ENCODE results near the gene SLC14A1.
"Not testable (repeated sequence)": the region's sequence is repeated elsewhere in the genome, so short reads cannot be mapped to it uniquely, and the experiment has no call there.

The SLC14A1 gene

DNA sequence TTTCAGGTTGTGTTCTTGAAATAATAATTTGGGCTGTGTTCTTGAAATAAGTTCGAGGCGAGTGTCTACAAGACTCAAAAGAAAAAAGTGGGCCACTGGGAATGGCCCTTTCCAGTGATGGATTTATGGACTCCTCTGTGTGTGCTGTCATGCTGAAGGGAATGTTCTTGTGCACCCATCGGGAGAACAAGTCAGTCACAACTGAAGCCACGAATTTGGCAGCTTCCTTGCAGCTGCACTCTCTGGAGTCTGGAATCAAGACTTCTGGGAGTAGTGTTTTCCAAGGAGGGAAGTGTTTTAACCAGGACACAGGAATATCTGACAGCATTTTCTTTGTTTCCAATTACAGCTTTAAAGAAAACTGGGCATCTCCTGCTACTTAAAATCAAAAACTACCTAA is 620 bp downstream of the SLC14A1 start:
- DNase-seq: no peak

DNA sequence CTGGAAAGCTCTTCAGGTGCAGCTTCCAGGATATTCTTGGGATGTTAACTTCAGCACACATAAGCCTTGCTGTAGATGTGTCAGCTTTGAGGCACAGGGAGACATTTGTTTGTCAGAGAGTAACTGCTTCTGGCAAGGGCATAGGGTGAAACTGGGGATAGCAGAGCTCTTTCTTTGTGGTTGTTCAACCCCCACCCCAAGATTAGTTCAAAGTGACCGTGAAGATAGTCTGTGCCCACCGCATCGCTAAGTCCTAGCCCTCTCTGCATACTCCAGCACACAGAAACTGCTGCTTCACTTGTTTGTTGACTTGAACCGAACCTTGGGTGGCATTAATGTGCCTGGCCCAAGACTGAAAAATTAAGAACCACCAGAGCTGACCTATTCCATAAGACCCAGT is 1.4 kb downstream of the SLC14A1 start:
- no peak for DNase-seq

DNA sequence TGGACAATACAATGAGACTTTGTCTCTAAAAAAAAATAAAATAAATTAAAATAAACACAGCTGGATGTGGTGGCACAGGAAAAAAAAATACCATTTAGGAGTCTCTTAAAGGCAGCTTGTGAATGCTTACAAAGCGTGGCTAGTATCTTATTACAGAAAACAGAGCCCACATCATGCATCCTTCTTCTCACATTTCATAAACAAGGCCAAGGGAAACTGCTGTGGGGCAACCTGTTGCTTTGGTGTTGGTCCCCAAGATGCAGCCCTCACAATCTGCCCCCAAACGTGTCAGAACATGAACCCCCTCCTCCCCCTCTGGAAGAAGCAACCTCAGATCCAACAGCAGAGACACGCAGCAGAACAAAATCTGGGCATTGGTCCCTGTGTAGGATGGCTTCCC is 2.6 kb downstream of the SLC14A1 start:
- DNase-seq: no peak

DNA sequence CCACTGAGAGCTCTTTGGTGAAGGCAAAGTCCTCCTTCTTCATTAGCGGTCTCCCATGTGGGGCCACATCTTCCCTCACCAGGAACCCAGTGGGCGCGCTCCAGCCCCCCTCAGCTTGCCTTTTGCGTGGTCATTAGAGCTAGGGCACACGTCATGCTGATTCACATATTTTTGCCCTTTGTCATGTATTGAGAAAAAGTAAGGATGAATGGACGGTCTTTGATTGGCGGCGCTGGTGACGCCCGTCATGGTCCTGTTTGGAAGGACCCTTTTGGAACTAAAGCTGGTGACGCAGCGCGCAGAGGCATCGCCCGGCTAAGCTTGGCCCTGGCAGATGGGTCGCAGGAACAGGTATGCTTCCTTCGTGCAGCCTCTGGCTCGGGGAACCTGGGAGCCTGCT is 3.1 kb downstream of the SLC14A1 start:
- no peak for DNase-seq

DNA sequence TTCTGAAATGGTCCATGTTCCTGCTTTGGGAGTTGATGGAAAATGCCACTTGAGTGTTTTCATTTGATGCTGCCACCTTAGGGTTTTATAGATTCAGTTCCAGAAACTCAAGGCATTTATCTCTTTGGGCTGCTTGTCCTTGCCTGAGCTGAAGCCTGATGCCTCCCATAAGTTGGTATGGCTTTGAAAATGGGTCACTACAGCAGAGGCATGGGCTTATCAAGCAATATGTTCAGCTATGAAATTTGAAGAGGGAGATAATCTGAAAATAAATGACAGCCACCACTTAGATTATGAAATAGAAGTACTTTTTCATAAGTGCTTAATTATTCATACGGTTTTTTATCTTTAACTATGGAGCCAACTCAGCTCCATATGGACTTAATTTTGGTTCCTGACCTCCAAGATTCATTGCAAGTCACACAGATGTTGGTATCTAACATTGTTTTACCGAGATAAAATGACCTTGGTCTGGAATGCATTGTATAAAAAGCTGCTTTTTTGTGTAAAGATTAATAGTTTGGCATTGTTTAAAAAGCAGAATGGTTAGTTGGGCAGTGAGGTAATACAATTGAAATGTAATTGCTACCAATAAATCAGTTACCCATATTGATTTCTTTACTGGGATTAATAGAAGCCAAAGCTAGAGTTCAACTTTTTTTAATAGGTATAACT is 4.5 kb downstream of the SLC14A1 start:
- no peak for DNase-seq

DNA sequence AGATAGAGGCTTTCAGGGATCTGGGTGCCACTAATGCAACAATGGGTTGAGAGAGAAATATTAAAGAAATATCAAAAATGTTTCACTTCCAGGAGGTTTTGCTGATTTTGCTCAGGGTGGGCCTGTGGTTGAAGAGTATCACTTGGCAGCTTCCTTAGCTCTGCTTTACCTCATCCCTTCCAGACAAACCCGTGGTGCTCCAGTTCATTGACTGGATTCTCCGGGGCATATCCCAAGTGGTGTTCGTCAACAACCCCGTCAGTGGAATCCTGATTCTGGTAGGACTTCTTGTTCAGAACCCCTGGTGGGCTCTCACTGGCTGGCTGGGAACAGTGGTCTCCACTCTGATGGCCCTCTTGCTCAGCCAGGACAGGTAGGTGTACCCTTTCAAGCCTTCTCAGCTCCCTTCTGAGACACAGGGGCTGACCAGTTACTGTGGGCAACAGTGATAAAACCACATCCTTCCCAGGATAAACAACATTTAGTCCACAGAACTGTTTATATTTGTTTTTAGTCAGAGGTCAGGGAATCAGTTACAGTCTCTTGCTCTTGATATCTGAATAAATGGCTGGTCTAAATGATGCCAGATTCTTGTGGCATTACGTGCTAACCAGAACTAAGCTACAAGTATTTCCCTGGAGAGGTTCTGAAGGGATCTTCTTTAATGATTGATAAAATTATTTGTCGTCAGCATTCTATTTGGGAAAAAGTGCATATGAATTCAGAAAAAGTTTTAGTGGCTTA is 7.0 kb downstream of the SLC14A1 start:
- no peak for DNase-seq

DNA sequence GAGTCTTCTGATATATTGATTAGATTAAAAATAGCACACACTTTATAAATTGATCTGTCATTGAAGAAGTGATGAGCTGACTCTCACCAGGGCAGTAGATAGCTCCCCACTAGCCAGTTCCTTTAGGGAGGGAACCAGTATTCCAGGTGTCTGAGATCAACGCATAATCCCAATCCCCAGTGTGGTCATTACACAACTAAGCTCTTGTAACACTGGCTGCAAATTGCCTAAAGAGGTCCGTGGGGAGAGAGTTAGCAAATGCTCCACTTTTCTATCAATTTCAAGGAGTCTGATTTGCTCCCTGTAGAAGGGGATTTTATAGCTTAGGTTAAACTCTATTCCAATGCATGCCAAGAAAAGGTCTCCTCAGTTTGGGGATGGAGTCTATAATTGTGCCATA is 7.7 kb downstream of the SLC14A1 start:
- no peak for DNase-seq

DNA sequence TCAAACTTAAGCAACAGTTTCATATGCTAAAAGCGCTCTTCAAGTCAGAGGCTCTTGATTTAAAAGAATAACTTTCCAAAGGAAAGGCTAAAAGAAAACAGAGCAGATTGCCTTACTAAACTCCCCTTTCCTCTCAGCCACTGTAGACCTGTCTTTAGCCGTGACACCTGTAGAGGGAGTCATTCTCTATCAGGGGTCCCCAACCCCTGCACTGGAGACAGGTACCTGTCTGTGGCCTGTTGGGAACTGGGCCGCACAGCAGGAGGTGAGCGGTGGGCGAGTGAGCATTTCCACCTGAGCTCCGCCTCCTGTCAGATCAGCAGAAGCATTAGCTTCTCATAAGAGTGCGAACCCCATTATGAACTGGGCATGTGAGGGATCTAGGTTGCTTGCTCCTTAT is 9.6 kb downstream of the SLC14A1 start:
- no peak for DNase-seq

DNA sequence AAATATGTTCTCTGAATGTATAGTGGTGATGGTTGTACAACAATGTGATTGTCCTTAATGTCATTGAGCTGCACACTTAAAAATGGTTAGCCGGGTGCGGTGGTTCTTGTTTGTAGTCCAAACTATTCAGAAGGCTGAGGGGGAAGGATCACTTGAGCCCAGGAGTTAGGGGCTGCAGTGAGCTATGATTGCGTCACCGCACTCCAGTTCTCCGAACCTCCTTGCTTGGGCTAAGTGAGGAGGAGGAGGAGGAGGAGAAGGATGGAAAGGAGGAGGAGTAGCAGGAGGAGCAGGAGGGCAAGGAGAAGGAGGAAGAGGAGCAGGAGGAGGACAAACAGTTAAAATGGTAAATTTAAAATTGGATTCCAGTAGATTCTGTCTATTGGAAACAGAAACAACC is 10.5 kb downstream of the SLC14A1 start:
- no peak for DNase-seq

DNA sequence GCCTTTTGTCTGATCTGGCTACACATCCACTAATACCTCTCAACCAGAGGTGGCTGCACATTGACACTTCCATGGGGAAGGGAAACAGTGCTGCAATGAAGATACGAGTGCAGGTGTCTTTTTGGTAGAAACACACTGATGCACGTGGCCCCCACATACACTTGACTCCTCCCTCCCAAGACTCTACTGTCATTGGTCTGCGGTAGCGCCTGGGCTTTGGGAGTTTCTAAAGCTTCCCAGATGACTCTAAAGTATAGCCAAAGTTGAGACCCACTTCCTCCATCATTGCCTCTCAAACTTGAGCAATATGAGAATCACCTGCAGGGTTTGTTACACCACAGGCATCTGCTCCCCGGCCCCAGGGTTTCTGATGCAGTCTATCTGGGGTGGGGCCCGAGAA is 11.0 kb downstream of the SLC14A1 start:
- DNase-seq: no peak

DNA sequence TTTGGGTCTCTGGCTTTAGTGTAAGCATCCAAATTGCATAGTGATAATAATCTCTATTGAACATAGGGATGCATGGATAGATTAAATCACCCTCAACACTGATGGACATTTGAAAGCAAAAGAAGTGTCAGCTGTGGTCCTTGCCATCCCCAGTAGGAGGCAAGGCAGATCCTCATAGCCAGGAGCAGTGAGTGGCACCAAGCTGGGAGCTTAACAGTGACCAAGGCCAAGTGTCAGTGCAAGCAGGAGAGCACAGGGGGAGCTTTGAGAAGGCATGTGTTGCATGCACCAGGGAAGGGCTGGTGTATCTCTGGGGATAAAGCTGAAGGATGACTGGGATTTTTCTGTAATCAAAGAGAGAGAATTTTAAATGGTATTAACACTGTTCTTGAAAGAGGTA is 14.7 kb downstream of the SLC14A1 start:
- DNase-seq: no peak

DNA sequence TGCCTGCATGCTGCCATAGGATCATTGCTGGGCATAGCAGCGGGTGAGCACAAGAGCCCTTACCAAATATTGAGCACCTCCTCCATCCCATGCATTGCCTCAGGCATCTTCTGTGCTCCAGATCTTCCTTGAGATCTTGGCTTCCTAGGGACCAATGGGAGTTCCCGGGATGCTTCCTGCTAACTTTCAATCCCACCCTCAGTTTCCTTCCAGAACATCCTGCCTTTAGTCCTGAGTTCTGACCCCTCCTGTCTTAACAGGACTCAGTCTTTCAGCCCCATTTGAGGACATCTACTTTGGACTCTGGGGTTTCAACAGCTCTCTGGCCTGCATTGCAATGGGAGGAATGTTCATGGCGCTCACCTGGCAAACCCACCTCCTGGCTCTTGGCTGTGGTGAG is 15.3 kb downstream of the SLC14A1 start:
- DNase-seq: no peak

DNA sequence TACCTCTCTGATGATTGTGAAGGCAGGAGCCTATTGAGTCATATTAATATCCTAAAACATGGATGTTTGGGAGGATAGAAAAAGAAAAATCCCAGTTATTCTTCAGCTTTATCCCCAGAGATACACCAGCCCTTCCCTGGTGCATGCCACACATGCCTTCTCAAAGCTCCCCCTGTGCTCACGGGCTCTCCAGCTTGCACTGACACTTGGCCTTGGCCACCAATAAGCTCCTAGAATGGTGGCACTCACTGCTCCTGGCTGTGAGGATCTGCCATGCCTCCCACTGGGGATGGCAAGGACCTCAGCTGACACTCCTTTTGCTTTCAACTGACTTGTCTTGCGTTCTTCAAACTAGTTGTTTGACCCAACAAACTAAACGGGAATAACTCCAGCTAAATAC is 15.9 kb downstream of the SLC14A1 start:
- no peak for DNase-seq

DNA sequence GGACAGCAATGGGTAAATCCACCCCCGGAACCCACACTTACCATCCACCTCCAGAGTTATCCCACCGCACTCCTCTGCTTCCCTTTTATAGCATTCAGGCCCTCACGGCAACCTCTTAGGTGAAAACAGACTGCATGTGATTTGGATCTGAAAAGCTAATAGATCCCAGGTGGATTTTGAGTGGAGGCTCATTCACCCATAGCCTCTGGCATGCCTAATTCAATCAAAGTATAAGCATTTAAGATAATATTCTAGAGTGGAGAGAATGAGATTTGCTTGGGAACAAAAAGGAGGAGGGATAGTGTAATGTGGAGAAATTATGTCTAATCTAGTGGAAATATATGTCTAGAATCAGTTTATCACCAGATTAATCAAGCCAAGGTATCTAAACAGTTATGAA is 17.1 kb downstream of the SLC14A1 start:
- DNase-seq: no peak

DNA sequence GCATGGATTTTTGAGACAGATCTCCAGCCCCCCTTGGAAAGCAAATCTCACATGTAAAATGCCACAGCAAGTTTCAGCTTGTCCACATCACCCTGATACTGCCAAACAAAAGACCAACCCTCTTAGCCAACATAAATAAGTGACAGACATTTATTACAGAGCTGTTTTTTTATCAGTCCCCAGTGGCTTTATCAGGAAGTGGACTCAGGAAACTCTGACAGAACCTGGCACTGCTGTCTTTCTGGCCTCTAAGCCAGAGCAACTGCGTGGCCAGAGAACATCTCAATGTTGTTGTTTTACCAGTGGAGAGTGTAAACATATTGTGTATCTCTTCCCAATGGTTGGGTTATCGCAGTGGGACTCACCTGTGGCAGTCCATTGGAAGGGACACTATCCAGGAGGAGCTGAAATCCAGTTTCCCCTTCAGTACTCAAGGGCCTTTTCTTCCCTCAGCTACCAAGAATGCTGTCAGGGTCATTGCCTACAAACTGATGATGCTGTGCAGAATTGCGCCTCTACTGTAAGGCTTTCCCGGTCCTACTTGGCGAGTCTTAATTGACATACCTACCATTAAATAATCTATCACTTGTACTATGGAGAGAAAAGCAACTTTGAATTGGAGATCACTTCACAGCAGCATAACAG is 22.0 kb downstream of the SLC14A1 start:
- DNase-seq: no peak

DNA sequence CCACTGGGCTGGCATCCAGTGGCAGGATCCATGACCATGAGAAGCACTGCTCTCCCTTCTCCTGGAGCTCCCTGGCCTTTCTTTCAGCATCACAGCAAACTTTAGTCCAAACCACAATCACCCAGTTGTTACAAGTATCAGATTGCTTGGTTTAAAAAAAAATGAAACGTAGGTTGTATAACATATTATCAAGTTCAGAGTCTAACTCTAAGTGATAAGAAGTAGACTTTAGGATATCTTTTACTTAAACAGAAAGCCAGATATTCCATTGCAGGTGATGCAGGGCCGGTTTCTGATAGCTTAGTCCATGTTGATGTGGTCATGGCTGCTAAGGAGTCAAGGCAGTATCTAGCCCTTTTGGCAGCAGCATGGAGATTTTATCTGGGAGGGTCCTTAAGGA is 24.5 kb downstream of the SLC14A1 start:
- no peak for DNase-seq

DNA sequence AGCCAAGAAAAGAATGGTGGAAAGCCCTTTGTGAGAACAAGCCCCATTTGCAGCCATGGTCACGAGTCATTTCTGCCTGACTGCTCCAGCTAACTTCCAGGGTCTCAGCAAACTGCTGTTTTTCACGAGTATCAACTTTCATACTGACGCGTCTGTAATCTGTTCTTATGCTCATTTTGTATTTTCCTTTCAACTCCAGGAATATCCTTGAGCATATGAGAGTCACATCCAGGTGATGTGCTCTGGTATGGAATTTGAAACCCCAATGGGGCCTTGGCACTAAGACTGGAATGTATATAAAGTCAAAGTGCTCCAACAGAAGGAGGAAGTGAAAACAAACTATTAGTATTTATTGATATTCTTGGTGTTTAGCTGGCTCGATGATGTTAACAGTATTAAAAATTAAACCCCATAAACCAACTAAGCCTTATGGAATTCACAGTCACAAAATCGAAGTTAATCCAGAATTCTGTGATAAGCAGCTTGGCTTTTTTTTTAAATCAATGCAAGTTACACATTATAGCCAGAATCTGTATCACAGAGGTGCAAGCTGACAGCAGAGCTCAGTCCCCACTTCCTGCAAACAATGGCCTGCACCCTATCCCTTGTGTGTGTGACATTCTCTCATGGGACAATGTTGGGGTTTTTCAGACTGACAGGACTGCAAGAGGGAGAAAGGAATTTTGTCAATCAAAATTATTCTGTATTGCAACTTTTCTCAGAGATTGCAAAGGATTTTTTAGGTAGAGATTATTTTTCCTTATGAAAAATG is 26.1 kb downstream of the SLC14A1 start:
- DNase-seq: no peak

DNA sequence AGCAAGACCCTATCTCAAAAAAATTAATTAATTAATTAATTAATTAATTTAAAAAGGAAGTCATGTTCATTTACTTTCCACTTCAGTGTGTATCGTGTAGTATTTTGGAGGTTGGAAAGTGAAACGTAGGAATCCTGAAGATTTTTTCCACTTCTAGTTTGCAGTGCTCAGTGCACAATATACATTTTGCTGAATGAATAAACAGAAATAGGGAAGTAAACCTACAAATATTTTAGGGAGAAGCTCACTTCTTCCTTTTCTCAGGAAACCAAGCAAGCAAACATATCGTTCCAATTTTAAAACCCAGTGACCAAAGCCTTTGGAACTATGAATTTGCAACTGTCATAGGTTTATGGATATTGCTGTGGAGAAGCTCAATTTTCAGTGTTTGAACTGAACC is 27.8 kb downstream of the SLC14A1 start:
- no peak for DNase-seq

DNA sequence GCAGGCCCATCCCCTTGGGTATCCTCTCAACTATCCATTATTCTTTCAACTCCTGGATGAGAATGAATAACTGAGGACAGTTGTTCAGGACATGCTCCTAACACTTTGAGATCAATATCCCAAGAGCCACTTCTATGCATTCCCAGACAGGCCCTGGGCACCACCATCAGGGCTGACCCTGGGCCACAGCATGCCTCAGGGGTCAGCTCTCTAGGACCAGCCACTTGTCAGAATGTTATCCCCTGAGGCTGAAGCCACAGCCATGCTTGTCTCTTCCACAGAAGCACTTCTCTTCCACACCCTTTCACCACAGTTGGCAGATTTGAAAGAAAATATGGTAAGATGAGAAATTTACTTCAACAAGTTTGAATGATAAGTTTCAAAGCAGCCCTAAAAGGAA is 28.7 kb downstream of the SLC14A1 start:
- no peak for DNase-seq

DNA sequence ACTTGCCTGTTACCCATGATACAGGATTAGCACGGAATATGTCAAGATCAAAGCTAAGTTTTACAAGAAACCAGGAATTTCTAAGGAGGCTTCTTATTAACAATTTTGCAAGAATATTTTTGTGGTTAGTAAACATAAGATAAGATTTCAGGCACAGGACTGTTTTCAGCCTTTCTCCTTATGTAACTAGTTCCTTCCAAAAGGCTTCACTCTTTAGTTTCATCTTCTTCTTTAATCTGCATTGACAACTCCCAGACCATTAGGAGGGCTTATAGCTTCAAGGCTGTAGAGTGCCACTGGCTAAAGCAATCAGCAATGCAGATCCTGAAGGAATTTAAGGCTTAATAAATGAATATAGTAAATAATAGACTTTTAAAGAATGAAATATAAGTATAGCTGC is 29.3 kb downstream of the SLC14A1 start:
- no peak for DNase-seq

DNA sequence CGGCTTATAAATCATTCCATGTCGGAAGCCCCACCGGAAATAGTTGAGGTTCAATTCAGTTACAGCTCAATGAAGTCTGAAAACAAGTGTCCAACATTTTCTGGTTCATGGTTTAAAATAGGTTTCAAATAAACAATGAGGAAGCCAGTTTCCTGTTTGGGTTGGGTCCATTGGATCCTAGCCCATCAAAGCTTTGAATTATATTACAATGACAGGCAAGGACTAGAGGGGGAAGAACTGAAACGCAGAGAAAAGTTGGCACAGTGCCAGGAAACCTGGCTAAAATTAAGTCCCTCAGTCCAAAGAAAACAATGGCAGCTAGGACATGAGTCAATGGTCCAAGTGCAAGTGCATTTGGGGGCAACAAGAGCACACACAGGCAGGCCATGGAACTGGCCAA is 32.0 kb downstream of the SLC14A1 start:
- no peak for DNase-seq

DNA sequence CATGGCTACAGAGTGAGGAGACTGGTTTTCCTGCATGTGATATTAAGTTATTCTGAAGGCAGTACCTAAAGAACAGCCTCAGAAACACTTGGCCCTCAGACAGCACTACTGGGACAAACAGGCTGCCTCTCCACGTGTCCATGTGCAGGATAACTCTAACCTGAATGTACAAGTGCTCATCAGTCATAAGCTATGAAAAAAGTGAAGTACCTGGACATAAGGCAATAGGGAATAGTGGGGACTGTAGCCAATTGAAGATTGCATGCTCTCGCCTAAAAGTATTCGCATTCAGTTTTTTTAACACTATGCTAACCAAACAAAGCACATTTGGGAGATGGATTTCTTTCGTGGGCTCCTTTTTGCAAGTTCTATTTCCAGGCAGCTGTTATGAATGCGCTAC is 33.0 kb downstream of the SLC14A1 start:
- DNase-seq: no peak

DNA sequence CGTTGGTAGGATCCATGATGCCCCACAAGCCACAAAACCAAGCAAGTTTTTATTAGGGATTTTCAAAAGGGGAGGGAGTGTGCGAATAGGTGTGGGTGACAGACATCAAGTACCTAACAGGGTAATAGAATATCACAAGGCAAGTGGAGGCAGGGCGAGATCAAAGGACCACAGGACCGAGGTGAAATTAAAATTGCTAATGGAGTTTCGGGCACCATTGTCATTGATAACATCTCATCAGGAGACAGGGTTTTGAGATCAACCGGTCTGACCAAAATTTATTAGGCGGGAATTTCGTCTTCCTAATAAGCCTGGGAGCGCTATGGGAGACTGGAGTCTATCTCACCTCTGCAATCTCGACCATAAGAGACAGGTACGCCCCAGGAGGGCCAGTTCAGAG is 33.7 kb downstream of the SLC14A1 start:
- not testable (repeated sequence) for DNase-seq
